ENCODE measurements around the gene PVR. TPM values are rescaled to one million over a fixed set of nuclear protein-coding genes. Genes with fewer than 3 reads are reported as not detected.

Gene PVR
- total and polyA plus RNA-seq, 2 of the 4 experiments (the other 2 are of a cell fraction): 106 to 122 TPM

DNA sequence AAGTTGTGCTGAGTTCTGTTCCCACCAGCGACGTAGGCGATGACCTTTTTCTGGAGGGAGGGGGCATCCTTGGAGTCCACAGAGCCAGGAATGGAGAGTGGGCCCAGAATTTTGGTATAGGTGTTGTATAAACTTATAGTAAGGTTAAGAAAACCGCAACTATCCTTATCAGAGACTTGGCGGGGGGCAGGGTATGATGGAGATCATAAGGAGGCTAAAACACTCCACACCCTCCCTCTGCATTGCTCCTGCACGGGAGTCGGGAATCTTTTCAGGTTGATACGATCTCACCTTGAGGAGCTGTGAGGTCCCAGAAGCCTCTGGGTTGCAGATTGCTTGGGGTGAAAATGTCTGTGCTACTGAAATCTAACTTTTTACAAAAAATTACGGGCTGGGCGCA lies 21.3 kb downstream of the PVR start:
- Histone ChIP-seq H4K20me1 (ENCODE audit: insufficient read depth, low read length) (no peaks in the 10 kb centered on the region), H2BK120ac (ENCODE audit: low read depth, low read length) (no peak overlapping the region), H3K56ac (ENCODE audit: extremely low read depth, insufficient read depth, low read length) (no peak overlapping the region), H3K79me1 (ENCODE audit: low read depth in 1 of 2, low read length in 2 of 2) (peaks cover 12 to 37% of the 10 kb centered on the region in 2 experiments; a peak in 3 of 4 replicates), H3K9me3 (ENCODE audit: control insufficient read depth, insufficient read depth, low read length) (no peaks in the 10 kb centered on the region), H4K8ac (ENCODE audit: low read depth in 2 of 2, low read length in 2 of 2) (no peak overlapping the region), H3K18ac (ENCODE audit: low read depth, low read length) (no peak overlapping the region), H3K23ac (ENCODE audit: low read depth, low read length) (no peak overlapping the region), H3K9ac (ENCODE audit: low read depth, low read length) (no peak overlapping the region), H3K36me3 (ENCODE audit: control insufficient read depth, insufficient read depth, low read length) (peaks cover 39% of the 10 kb centered on the region), H4K5ac (ENCODE audit: low read depth, low read length) (no peak overlapping the region), H3K14ac (replicated peaks; ENCODE audit: low read depth, low read length) (no peak overlapping the region), H2AFZ (replicated peaks; ENCODE audit: low read length, poor library complexity) (no peak overlapping the region), H3K4me1 (ENCODE audit: control insufficient read depth, insufficient read depth, low read length) (no peaks in the 10 kb centered on the region), H2BK15ac (ENCODE audit: low read depth, low read length) (no peak overlapping the region), H3K4me3 (ENCODE audit: insufficient read depth, low read depth, low read length) (no peak overlapping the region), H2BK20ac (ENCODE audit: low read depth, low read length) (no peak overlapping the region), H2AK9ac (replicated peaks; ENCODE audit: low read depth, low read length, poor library complexity) (no peak overlapping the region), H3K4ac (ENCODE audit: low read depth, low read length) (no peak overlapping the region), H3K27me3 (ENCODE audit: control insufficient read depth, insufficient read depth, low read length) (no peaks in the 10 kb centered on the region), H3K4me2 (ENCODE audit: low read depth, low read length) (no peak overlapping the region), H2AK5ac (ENCODE audit: low read depth, low read length) (no peak overlapping the region), H3K27ac (ENCODE audit: insufficient read depth, low read length) (no peak overlapping the region), H4K91ac (ENCODE audit: insufficient read depth, low read depth, low read length) (no peak overlapping the region), H3K9me1 (ENCODE audit: insufficient read depth, low read length) (peaks cover 13% of the 10 kb centered on the region), H2BK5ac (ENCODE audit: low read depth, low read length, poor library complexity, severe bottlenecking) (no peak overlapping the region)
- in situ Hi-C loops (cut with MboI; ENCODE audit: low sequenced_read_pairs): no loop called here
- ATAC-seq (ENCODE audit: low read depth): no peak
- no peak for TF ChIP-seq RAD21 (IDR thresholded peaks at IDR 0.05; ENCODE audit: low read length)
- TF ChIP-seq POLR2A (IDR thresholded peaks at IDR 0.05; ENCODE audit: low read depth, low read length): no peak
- no peak for TF ChIP-seq BHLHE40 (IDR thresholded peaks at IDR 0.05; ENCODE audit: low read depth, low read length)
- TF ChIP-seq MAZ (IDR thresholded peaks at IDR 0.05; ENCODE audit: borderline replicate concordance, low read depth, low read length): no peak
- no peak for TF ChIP-seq MXI1 (IDR thresholded peaks at IDR 0.05; ENCODE audit: borderline replicate concordance, low read depth, low read length)
- TF ChIP-seq, protein P1, sequence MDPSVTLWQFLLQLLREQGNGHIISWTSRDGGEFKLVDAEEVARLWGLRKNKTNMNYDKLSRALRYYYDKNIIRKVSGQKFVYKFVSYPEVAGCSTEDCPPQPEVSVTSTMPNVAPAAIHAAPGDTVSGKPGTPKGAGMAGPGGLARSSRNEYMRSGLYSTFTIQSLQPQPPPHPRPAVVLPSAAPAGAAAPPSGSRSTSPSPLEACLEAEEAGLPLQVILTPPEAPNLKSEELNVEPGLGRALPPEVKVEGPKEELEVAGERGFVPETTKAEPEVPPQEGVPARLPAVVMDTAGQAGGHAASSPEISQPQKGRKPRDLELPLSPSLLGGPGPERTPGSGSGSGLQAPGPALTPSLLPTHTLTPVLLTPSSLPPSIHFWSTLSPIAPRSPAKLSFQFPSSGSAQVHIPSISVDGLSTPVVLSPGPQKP (IDR thresholded peaks at IDR 0.05; ENCODE audit: borderline replicate concordance, low read depth, low read length): no peak
- TF ChIP-seq USF2 (IDR thresholded peaks at IDR 0.05; ENCODE audit: low read depth, low read length): no peak
- TF ChIP-seq, protein P2, sequence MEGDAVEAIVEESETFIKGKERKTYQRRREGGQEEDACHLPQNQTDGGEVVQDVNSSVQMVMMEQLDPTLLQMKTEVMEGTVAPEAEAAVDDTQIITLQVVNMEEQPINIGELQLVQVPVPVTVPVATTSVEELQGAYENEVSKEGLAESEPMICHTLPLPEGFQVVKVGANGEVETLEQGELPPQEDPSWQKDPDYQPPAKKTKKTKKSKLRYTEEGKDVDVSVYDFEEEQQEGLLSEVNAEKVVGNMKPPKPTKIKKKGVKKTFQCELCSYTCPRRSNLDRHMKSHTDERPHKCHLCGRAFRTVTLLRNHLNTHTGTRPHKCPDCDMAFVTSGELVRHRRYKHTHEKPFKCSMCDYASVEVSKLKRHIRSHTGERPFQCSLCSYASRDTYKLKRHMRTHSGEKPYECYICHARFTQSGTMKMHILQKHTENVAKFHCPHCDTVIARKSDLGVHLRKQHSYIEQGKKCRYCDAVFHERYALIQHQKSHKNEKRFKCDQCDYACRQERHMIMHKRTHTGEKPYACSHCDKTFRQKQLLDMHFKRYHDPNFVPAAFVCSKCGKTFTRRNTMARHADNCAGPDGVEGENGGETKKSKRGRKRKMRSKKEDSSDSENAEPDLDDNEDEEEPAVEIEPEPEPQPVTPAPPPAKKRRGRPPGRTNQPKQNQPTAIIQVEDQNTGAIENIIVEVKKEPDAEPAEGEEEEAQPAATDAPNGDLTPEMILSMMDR (conservative IDR thresholded peaks at IDR 0.05; ENCODE audit: low read depth, low read length): no peak
- intact Hi-C loops (cut with micrococcal nuclease): no loop called here
- ChIA-PET CTCF (no interaction called here), POLR2A (ENCODE audit: unreplicated experiment) (no interaction called here)
- BruUV-seq (replicated peaks): no TSS peak
- WGBS, 2 experiments (ENCODE audit: extremely low coverage in 2 of 2, insufficient read length in 1 of 2): 100% methylated on average over 2 of the region's 10 CpGs; no CpG with 5 or more reads in 1 of the 2 experiments
- no peak for DNase-seq
- dilution Hi-C loops (cut with HindIII; ENCODE audit: low sequenced_read_pairs, unreplicated experiment): no loop called here
